OCI-LY3 (cell line): ENCODE data around the gene NUP62.

Experiments
- EZH2phosphoT487 ChIP-seq: fragments of 200-600 bp; shearing (Covaris generic); IDR thresholded peaks from 2 replicates; pipeline ENCODE4 v1.6.1; 2018; ENCODE audit warnings: antibody characterized with exemption, mixed run types, low read depth
- TF ChIP-seq, protein P1 (sequence below): fragments of 200-600, 300-600 bp; sonication (generic); IDR thresholded peaks from 2 replicates; pipeline ENCODE4 v1.5.1; 2014; ENCODE audit warnings: antibody characterized with exemption, low read length, low read depth

DNA sequence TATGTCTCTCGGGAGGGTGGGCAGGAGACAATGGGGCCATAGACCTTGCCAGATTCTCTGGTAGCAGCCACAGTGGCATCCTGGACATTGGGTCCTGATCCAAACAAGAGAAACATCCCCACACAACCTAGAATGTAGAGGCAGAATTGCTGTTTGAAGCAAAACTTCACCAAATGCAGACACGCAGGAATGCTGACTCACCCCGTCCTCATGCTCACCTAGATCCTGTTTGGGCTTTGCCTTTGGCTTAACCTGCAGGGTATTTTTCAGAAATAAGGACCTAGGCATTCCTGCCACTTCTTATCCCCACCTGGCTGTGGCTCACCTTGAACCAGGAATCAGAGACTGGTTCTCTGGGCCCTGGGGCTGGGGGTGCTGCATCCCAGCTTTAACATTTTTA, 44.5 kb downstream of the NUP62 start:
- TF ChIP-seq, protein P1, sequence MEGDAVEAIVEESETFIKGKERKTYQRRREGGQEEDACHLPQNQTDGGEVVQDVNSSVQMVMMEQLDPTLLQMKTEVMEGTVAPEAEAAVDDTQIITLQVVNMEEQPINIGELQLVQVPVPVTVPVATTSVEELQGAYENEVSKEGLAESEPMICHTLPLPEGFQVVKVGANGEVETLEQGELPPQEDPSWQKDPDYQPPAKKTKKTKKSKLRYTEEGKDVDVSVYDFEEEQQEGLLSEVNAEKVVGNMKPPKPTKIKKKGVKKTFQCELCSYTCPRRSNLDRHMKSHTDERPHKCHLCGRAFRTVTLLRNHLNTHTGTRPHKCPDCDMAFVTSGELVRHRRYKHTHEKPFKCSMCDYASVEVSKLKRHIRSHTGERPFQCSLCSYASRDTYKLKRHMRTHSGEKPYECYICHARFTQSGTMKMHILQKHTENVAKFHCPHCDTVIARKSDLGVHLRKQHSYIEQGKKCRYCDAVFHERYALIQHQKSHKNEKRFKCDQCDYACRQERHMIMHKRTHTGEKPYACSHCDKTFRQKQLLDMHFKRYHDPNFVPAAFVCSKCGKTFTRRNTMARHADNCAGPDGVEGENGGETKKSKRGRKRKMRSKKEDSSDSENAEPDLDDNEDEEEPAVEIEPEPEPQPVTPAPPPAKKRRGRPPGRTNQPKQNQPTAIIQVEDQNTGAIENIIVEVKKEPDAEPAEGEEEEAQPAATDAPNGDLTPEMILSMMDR: no peak
- no peak for TF ChIP-seq EZH2phosphoT487
